OCI-LY3 (cell line): ENCODE data around the gene ST3GAL3.

Experiments used
- H2AFZ ChIP-seq: fragments of 200-600, 300-600 bp; shearing (Covaris generic); 2 replicates; pipeline ENCODE4 v1.6.0; 2014; ENCODE audit warnings: antibody characterized with exemption, low read depth, low read length
- H3K27ac ChIP-seq: fragments of 200-600, 300-600 bp; sonication (generic); 2 replicates; pipeline ENCODE4 v1.5.1; 2014; ENCODE audit warnings: mild to moderate bottlenecking, low read length, moderate library complexity, mixed read lengths
- H3K27me3 ChIP-seq: fragments of 200-600, 300-600 bp; sonication (generic); 2 replicates; pipeline ENCODE4 v1.6.1; 2014; ENCODE audit warnings: low read depth, low read length, mixed read lengths
- H3K36me3 ChIP-seq: fragments of 200-600, 300-600 bp; sonication (generic); replicated peaks from 2 replicates; pipeline ENCODE3; 2014; ENCODE audit warnings: low read depth, low read length, mixed read lengths
- H3K4me1 ChIP-seq: fragments of 300-600, 200-600 bp; sonication (generic); 2 replicates; pipeline ENCODE4 v1.6.1; 2014; ENCODE audit warnings: low read length, mixed read lengths
- H3K4me2 ChIP-seq: fragments of 200-600, 300-600 bp; sonication (generic); 2 replicates; pipeline ENCODE4 v1.6.1; 2014; ENCODE audit warnings: low read length, mixed read lengths
- H3K4me3 ChIP-seq: fragments of 300-600, 200-600 bp; sonication (generic); 2 replicates; pipeline ENCODE4 v1.5.1; 2014; ENCODE audit warnings: antibody characterized with exemption, mild to moderate bottlenecking, low read length, moderate library complexity
- H3K79me2 ChIP-seq: fragments of 300-600, 200-600 bp; shearing (Covaris generic); 2 replicates; pipeline ENCODE4 v1.6.1; 2014; ENCODE audit warnings: mild to moderate bottlenecking, low read length, mixed read lengths
- H3K9ac ChIP-seq: fragments of 300-600, 200-600 bp; shearing (Covaris generic); 2 replicates; pipeline ENCODE4 v1.6.0; 2014; ENCODE audit warnings: mild to moderate bottlenecking, low read length, moderate library complexity
- H3K9me3 ChIP-seq: fragments of 200-600, 300-600 bp; shearing (Covaris generic); 2 replicates; pipeline ENCODE4 v1.6.1; 2014; ENCODE audit warnings: low read length, mixed read lengths; ENCODE audit not compliant: insufficient read depth
- H4K20me1 ChIP-seq: fragments of 200-600, 300-600 bp; sonication (generic); 2 replicates; pipeline ENCODE4 v1.6.1; 2016; ENCODE audit warnings: low read length, mixed read lengths; ENCODE audit not compliant: insufficient read depth
- EZH2phosphoT487 ChIP-seq: fragments of 200-600 bp; shearing (Covaris generic); IDR thresholded peaks from 2 replicates; pipeline ENCODE4 v1.6.1; 2018; ENCODE audit warnings: antibody characterized with exemption, mixed run types, low read depth
- TF ChIP-seq, protein P1 (sequence below): fragments of 200-600, 300-600 bp; sonication (generic); IDR thresholded peaks from 2 replicates; pipeline ENCODE4 v1.5.1; 2014; ENCODE audit warnings: antibody characterized with exemption, low read length, low read depth

The ST3GAL3 gene

DNA sequence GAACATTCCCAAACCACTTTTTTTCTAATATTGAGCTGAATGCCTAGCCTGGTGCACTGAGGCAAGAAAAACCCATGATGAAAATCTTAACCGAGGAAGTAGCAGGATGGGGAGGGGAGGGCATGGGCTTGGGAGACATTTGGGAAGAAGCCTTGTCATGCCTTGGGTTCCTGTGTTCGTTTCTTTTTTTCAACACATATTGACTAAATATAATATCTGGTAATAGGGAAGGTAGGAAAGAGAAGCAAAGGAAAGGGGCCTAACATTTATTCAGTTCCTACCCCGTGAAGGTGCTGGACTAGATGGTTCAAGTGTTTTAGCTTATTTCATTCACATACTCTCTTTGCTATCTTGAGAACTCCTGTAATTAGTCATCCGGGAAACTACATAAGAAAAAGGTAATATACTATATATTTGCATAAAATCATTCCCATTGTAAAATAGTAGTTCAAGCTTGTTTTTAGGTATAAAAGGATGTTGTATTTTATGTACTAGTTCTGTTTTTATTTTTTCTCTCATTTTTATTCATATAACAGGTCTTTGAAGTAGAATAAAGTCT lies 62.1 kb downstream of the ST3GAL3 start:
- Histone ChIP-seq H3K9me3 (no peaks in the 10 kb centered on the region), H3K4me2 (peak overlapping the region; percentile 59), H2AFZ (no peak overlapping the region), H3K79me2 (no peaks in the 10 kb centered on the region), H3K4me1 (peaks cover 38% of the 10 kb centered on the region), H4K20me1 (no peaks in the 10 kb centered on the region), H3K27me3 (no peaks in the 10 kb centered on the region), H3K9ac (no peak overlapping the region), H3K4me3 (no peak overlapping the region), H3K27ac (no peak overlapping the region), H3K36me3 (no peaks in the 10 kb centered on the region)
- TF ChIP-seq, protein P1, sequence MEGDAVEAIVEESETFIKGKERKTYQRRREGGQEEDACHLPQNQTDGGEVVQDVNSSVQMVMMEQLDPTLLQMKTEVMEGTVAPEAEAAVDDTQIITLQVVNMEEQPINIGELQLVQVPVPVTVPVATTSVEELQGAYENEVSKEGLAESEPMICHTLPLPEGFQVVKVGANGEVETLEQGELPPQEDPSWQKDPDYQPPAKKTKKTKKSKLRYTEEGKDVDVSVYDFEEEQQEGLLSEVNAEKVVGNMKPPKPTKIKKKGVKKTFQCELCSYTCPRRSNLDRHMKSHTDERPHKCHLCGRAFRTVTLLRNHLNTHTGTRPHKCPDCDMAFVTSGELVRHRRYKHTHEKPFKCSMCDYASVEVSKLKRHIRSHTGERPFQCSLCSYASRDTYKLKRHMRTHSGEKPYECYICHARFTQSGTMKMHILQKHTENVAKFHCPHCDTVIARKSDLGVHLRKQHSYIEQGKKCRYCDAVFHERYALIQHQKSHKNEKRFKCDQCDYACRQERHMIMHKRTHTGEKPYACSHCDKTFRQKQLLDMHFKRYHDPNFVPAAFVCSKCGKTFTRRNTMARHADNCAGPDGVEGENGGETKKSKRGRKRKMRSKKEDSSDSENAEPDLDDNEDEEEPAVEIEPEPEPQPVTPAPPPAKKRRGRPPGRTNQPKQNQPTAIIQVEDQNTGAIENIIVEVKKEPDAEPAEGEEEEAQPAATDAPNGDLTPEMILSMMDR: no peak
- no peak for TF ChIP-seq EZH2phosphoT487

DNA sequence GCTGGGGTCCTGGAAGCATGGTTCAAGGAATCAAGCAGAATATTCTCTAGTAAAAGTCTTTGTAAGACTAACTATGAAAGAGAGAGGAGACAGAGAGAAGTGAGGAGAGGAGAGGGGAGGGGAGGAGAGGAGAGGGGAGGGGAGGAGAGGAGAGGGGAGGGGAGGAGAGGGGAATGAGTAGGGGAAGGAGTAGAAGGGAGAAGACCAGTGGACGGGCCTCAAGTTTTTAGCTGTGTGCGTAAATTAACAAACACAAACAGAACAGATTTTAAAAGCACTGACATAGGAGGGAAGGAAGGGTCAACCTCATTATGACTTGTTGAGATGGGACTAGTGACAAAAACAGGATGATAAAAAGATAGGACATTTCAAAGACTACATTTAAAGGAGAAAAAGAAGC lies 62.8 kb downstream of the ST3GAL3 start:
- 0 out of 2 replicates have a peak overlapping the region, but pooled peaks have one; percentile 59 for H3K4me2 ChIP-seq
- H2AFZ ChIP-seq: no peak overlapping the region
- no peak for TF ChIP-seq EZH2phosphoT487
- TF ChIP-seq, protein P1: no peak
- H3K36me3 ChIP-seq: no peaks in the 10 kb centered on the region
- H3K27ac ChIP-seq: no peak overlapping the region
- H3K9me3 ChIP-seq: no peaks in the 10 kb centered on the region
- no peak overlapping the region for H3K9ac ChIP-seq
- H3K79me2 ChIP-seq: no peaks in the 10 kb centered on the region
- no peaks in the 10 kb centered on the region for H4K20me1 ChIP-seq
- H3K27me3 ChIP-seq: no peaks in the 10 kb centered on the region
- H3K4me3 ChIP-seq: no peak overlapping the region
- H3K4me1 ChIP-seq: peaks cover 38% of the 10 kb centered on the region

DNA sequence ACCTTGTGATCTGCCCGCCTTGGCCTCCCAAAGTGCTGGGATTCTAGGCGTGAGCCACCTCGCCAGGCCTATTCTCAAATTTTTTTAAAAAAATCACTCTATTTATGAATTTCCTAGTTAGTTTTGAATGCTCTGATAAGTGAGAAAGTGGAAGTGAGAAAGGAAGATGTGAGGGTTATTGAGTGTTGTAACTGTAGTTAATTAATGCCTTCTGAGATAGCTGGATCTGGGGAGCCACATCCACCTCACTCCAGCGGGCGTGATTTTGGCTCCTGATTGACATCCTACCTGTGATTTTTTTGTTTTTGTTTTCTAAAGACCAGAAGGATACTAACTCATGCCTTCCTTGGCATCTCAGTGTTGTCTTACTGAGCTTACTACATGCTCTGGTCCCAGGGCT lies 65.6 kb downstream of the ST3GAL3 start:
- Histone ChIP-seq H3K4me3 (no peak overlapping the region), H3K27ac (no peak overlapping the region), H3K4me1 (peaks cover 29% of the 10 kb centered on the region), H3K4me2 (peak overlapping the region; percentile 26), H3K36me3 (no peaks in the 10 kb centered on the region), H3K27me3 (no peaks in the 10 kb centered on the region), H3K9ac (no peak overlapping the region), H2AFZ (no peak overlapping the region), H3K79me2 (no peaks in the 10 kb centered on the region), H4K20me1 (no peaks in the 10 kb centered on the region), H3K9me3 (no peaks in the 10 kb centered on the region)
- TF ChIP-seq EZH2phosphoT487: no peak
- TF ChIP-seq, protein P1: no peak

DNA sequence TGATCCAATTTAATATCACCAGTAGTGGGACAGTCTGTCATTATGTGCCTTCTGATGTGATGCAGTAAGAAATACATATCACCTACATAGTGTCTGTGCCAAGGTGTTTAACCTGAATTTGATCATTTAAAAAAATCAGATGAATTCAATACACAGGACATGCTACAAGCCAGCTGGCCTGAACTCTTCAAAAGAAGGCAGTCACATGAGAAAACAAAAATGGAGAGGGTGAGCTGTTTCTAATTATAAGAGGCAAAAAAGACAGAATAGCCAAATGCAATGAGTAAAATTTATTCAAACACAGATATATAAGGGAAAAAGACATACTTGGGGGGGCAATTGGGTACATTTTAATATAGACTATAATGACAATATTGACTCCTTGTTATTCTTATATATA lies 66.5 kb downstream of the ST3GAL3 start:
- Histone ChIP-seq H4K20me1 (no peaks in the 10 kb centered on the region), H3K4me3 (no peak overlapping the region), H3K9ac (no peak overlapping the region), H3K27ac (no peak overlapping the region), H2AFZ (no peak overlapping the region), H3K27me3 (no peaks in the 10 kb centered on the region), H3K79me2 (no peaks in the 10 kb centered on the region), H3K36me3 (no peaks in the 10 kb centered on the region), H3K4me1 (peaks cover 29% of the 10 kb centered on the region), H3K9me3 (no peaks in the 10 kb centered on the region), H3K4me2 (no peak overlapping the region)
- no peak for TF ChIP-seq EZH2phosphoT487
- TF ChIP-seq, protein P1: no peak
